Calu3 (cell line): ENCODE measurements around the gene ZNF804A. TPM values are rescaled to one million over a fixed set of nuclear protein-coding genes. Genes with fewer than 3 reads are reported as not detected.

Source experiments
- BruUV-seq: library from RNA; stranded (reverse); fragments of 400-500 nt; replicated peaks from 2 replicates; lab custom pipeline; 2021; lab: Mats Ljungman, UMichigan
- CTCF ChIA-PET: fragments of 300-600 bp; sonication (Branson Sonifier 250); formaldehyde crosslinking; loops from one replicate; lab custom pipeline; 2022; ENCODE audit warnings: antibody characterized with exemption; lab: Charles Lee
- DNase-seq: peaks from one replicate; pipeline ENCODE4 v3.0.0; 2022
- H3K27ac Mint-ChIP-seq: one replicate; pipeline ENCODE4 v1.8.0; 2022; ENCODE audit warnings: mixed read lengths; ENCODE audit not compliant: unreplicated experiment
- H3K27me3 Mint-ChIP-seq: one replicate; pipeline ENCODE4 v1.8.0; 2022; ENCODE audit warnings: mixed read lengths; ENCODE audit not compliant: unreplicated experiment
- H3K36me3 Mint-ChIP-seq: one replicate; pipeline ENCODE4 v1.8.0; 2022; ENCODE audit warnings: mild to moderate bottlenecking, moderate library complexity, mixed read lengths; ENCODE audit not compliant: insufficient read depth, unreplicated experiment
- H3K4me1 Mint-ChIP-seq: one replicate; pipeline ENCODE4 v1.8.0; 2022; ENCODE audit warnings: mild to moderate bottlenecking, low read depth, mixed read lengths; ENCODE audit not compliant: unreplicated experiment
- H3K4me3 Mint-ChIP-seq: one replicate; pipeline ENCODE4 v1.8.0; 2022; ENCODE audit warnings: mild to moderate bottlenecking, low read depth, moderate library complexity, mixed read lengths; ENCODE audit not compliant: unreplicated experiment
- H3K9me3 Mint-ChIP-seq: one replicate; pipeline ENCODE4 v1.8.0; 2022; ENCODE audit warnings: low read depth, mixed read lengths; ENCODE audit not compliant: unreplicated experiment
- CTCF ChIP-seq: fragments of 200-600 bp; IDR thresholded peaks from one replicate; pipeline ENCODE4 v1.8.0; 2022; ENCODE audit warnings: antibody characterized with exemption; ENCODE audit not compliant: unreplicated experiment
- intact Hi-C: fragments of 100-400 bp; cut with micrococcal nuclease; formaldehyde crosslinking; loops from one replicate; pipeline ENCODE4 v1.10.0; 2022; ENCODE audit not compliant: unreplicated experiment
- total RNA-seq: library from RNA; stranded (reverse); gene quantifications from 2 replicates; pipeline ENCODE4 v1.2.3, GENCODE V29; 2022

ZNF804A gene
- total RNA-seq, 1 experiment from 2014 or later, result 0.09 TPM

GRCh38 chr2:184577743-184578142 is 20.6 kb upstream of the ZNF804A start:
- no peak for TF ChIP-seq CTCF
- intact Hi-C loops, result no loop called here
- no TSS peak for BruUV-seq

GRCh38 chr2:184579226-184579625 is 19.1 kb upstream of the ZNF804A start:
- Mint-ChIP-seq H3K9me3 (peaks cover 2% of the 10 kb centered on the region), H3K4me1 (no peaks in the 10 kb centered on the region), H3K27ac (no peak overlapping the region), H3K27me3 (no peaks in the 10 kb centered on the region), H3K4me3 (no peak overlapping the region), H3K36me3 (no peaks in the 10 kb centered on the region)
- BruUV-seq, result no TSS peak
- intact Hi-C loops, result no loop called here
- DNase-seq, result no peak
- CTCF ChIA-PET, result no interaction called here
- no peak for TF ChIP-seq CTCF

More at GRCh38 chr2:184577743-184578142, 20.6 kb upstream of the ZNF804A start:
- no peaks in the 10 kb centered on the region for H3K36me3 Mint-ChIP-seq
- H3K4me1 Mint-ChIP-seq, result no peaks in the 10 kb centered on the region
- peaks cover 2% of the 10 kb centered on the region for H3K9me3 Mint-ChIP-seq
- CTCF ChIA-PET, result no interaction called here
- H3K4me3 Mint-ChIP-seq, result no peak overlapping the region
- no peak overlapping the region for H3K27ac Mint-ChIP-seq
- H3K27me3 Mint-ChIP-seq, result no peaks in the 10 kb centered on the region
- DNase-seq, result no peak

- no peaks in the 10 kb centered on the region for H3K4me1 Mint-ChIP-seq
- CTCF ChIA-PET, result no interaction called here
- H3K36me3 Mint-ChIP-seq, result no peaks in the 10 kb centered on the region
- no peak for DNase-seq
- no peaks in the 10 kb centered on the region for H3K9me3 Mint-ChIP-seq
- no peak overlapping the region for H3K27ac Mint-ChIP-seq
- intact Hi-C loops, result no loop called here
- TF ChIP-seq CTCF, result no peak
- no peaks in the 10 kb centered on the region for H3K27me3 Mint-ChIP-seq
- no TSS peak for BruUV-seq
- H3K4me3 Mint-ChIP-seq, result no peak overlapping the region
These were observed 16.9 kb upstream of the ZNF804A start for GRCh38 chr2:184581391-184581790.

- CTCF ChIA-PET, result no interaction called here
- H3K36me3 Mint-ChIP-seq, result no peaks in the 10 kb centered on the region
- no TSS peak for BruUV-seq
- H3K27ac Mint-ChIP-seq, result no peak overlapping the region
- no peak overlapping the region for H3K4me3 Mint-ChIP-seq
- no peaks in the 10 kb centered on the region for H3K4me1 Mint-ChIP-seq
- TF ChIP-seq CTCF, result no peak
- DNase-seq, result no peak
- intact Hi-C loops, result no loop called here
- no peaks in the 10 kb centered on the region for H3K27me3 Mint-ChIP-seq
- H3K9me3 Mint-ChIP-seq, result no peaks in the 10 kb centered on the region
These were observed 9.1 kb upstream of the ZNF804A start for GRCh38 chr2:184589261-184589660.
